Activated naive CD4-positive, alpha-beta T cell treated with anti-CD3 and anti-CD28 coated beads, Interleukin-2, amount 50 U/mL, for 16 hours (primary cell): ENCODE measurements around the gene TIGD2.

Experiments
- DNase-seq: peaks from one replicate; pipeline ENCODE4 v3.0.0-alpha.2; 2020

TIGD2 gene

DNA sequence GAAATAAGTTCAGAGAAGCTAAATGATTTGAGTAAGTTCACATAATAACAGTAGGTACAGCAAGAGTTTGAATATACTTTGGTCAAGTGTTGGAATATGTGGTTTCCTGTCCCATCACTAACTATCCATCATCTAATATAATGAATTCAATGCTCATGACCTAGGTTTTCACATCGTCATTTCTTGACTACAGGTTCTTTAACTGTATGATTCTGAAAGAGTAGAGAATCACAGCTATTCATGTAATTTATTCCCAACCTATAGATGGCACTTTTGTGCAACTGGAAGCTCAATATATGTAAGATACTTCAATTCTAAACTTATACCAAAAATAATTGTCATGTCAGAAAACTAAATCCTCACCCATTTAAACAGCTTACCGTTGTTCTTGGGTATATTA is 53.1 kb downstream of the TIGD2 start:
- no peak for DNase-seq
